B cell (primary cell): ENCODE data around the gene RBMXL3. TPM values are rescaled to one million over a fixed set of nuclear protein-coding genes. Genes with fewer than 3 reads are reported as not detected.

Experiments used
- ATAC-seq: fragments of 200-7000 bp; cut with Tn5 transposase; one replicate; pipeline ENCODE4 v1.10.0; 2021; ENCODE audit warnings: low read depth, mild to moderate bottlenecking, moderate number of reproducible peaks, moderate library complexity
- CTCF ChIA-PET: fragments of 350-600 bp; sonication (Branson Sonifier 250); formaldehyde crosslinking; loops from one replicate; lab custom pipeline; 2021; ENCODE audit warnings: antibody characterized with exemption, inconsistent platforms; lab: Charles Lee
- POLR2A ChIA-PET: fragments of 350-600 bp; sonication (Branson Sonifier 250); formaldehyde crosslinking; loops from one replicate; lab custom pipeline; 2021; ENCODE audit warnings: antibody characterized with exemption; lab: Charles Lee
- DNase-seq: peaks from one replicate; pipeline ENCODE4 v3.0.0; 2013
- H2AFZ ChIP-seq: 2 replicates; pipeline ENCODE4 v1.6.1; 2012; ENCODE audit warnings: mild to moderate bottlenecking, low read depth, low read length; ENCODE audit not compliant: insufficient read depth, poor library complexity, severe bottlenecking
- H3K27ac ChIP-seq, 2 donors: 1 replicate in 1 of 2; 2 replicates in 1 of 2; pipeline ENCODE4 v1.5.1; 2012 to 2013; ENCODE audit warnings: low read length in 2 of 2, mild to moderate bottlenecking in 2 of 2, moderate library complexity in 1 of 2
- H3K27me3 ChIP-seq, 4 experiments: fragments of 200-600 bp in 1 of 4; sonication (generic) in 1 of 4; replicated peaks in 1 of 4; 1 replicate in 2 of 4; 2 replicates in 2 of 4; pipeline versions ENCODE4 v1.6.1 to v1.7.0; 2013 to 2016; ENCODE audit warnings: low read length in 3 of 4, mild to moderate bottlenecking in 2 of 4, mixed read lengths in 1 of 4, moderate library complexity in 1 of 4; ENCODE audit not compliant: insufficient read depth in 4 of 4, control insufficient read depth in 3 of 4; ENCODE audit errors: control extremely low read depth in 1 of 4
- H3K36me3 ChIP-seq, 2 experiments: replicated peaks in 1 of 2; 1 replicate in 1 of 2; 2 replicates in 1 of 2; pipeline versions ENCODE4 v1.6.1 to v1.7.1; 2013; ENCODE audit warnings: low read length in 1 of 2; ENCODE audit not compliant: insufficient read depth in 2 of 2, control insufficient read depth in 1 of 2; ENCODE audit errors: control extremely low read depth in 1 of 2, extremely low read depth in 1 of 2
- H3K4me1 ChIP-seq, 2 donors: fragments of 200-600 bp in 1 of 2; sonication (generic) in 1 of 2; 1 replicate in 1 of 2; 2 replicates in 1 of 2; pipeline versions ENCODE4 v1.5.1 to v1.6.1; 2013 to 2017; ENCODE audit warnings: low read length in 2 of 2; ENCODE audit not compliant: control insufficient read depth in 2 of 2, insufficient read depth in 2 of 2
- H3K4me2 ChIP-seq: replicated peaks from 2 replicates; pipeline ENCODE3; 2012; ENCODE audit warnings: mild to moderate bottlenecking, low read depth, low read length; ENCODE audit not compliant: poor library complexity, severe bottlenecking
- H3K4me3 ChIP-seq, 5 experiments: fragments of 200-600 bp in 1 of 5; sonication (generic) in 1 of 5; 1 replicate in 3 of 5; 2 replicates in 2 of 5; pipeline versions ENCODE4 v1.5.1 to v1.7.0; 2011 to 2016; ENCODE audit warnings: low read length in 4 of 5, mild to moderate bottlenecking in 4 of 5, low read depth in 2 of 5, control low read depth in 1 of 5, moderate library complexity in 1 of 5; ENCODE audit not compliant: insufficient read depth in 1 of 5; ENCODE audit errors: control extremely low read depth in 1 of 5, extremely low read depth in 1 of 5
- H3K79me2 ChIP-seq: fragments of 200-600 bp; sonication (generic); one replicate; pipeline ENCODE4 v1.6.0; 2016; ENCODE audit warnings: low read length; ENCODE audit not compliant: control insufficient read depth, insufficient read depth
- H3K9ac ChIP-seq: fragments of 200-600 bp; sonication (generic); 2 replicates; pipeline ENCODE4 v1.6.1; 2017; ENCODE audit warnings: mild to moderate bottlenecking, low read length, moderate library complexity
- H3K9me3 ChIP-seq, 3 donors: one replicate each; pipeline versions ENCODE4 v1.6.1 to v1.7.1; 2013; ENCODE audit warnings: low read length in 2 of 3; ENCODE audit not compliant: control insufficient read depth in 2 of 3, insufficient read depth in 1 of 3; ENCODE audit errors: control extremely low read depth in 1 of 3
- H4K20me1 ChIP-seq: 2 replicates; pipeline ENCODE4 v1.6.0; 2012; ENCODE audit warnings: mild to moderate bottlenecking, low read length; ENCODE audit not compliant: insufficient read depth, control insufficient read depth, poor library complexity, severe bottlenecking
- H3K27ac Mint-ChIP-seq: one replicate; pipeline ENCODE4 v1.8.0; 2021; ENCODE audit warnings: mixed read lengths
- H3K27me3 Mint-ChIP-seq: one replicate; pipeline ENCODE4 v1.8.0; 2021; ENCODE audit warnings: mixed read lengths
- H3K4me1 Mint-ChIP-seq: one replicate; pipeline ENCODE4 v1.8.0; 2021; ENCODE audit warnings: mixed read lengths
- H3K4me3 Mint-ChIP-seq: one replicate; pipeline ENCODE4 v1.8.0; 2021; ENCODE audit warnings: mixed read lengths
- H3K9me3 Mint-ChIP-seq: one replicate; pipeline ENCODE4 v1.8.0; 2022; ENCODE audit warnings: mixed read lengths; ENCODE audit not compliant: insufficient read depth
- CTCF ChIP-seq: fragments of 200-600 bp; IDR thresholded peaks from one replicate; pipeline ENCODE4 v1.8.0; 2022; ENCODE audit warnings: antibody characterized with exemption, mild to moderate bottlenecking
- EZH2 ChIP-seq: IDR thresholded peaks from 2 replicates; pipeline ENCODE4 v1.6.1; 2012; ENCODE audit warnings: borderline replicate concordance, low read depth, mild to moderate bottlenecking, moderate library complexity, low read length; ENCODE audit not compliant: insufficient read depth, poor library complexity, severe bottlenecking
- WGBS: methylation state at CpG from one replicate; pipeline ENCODE4 v1.1.5; 2013; ENCODE audit warnings: missing lambda C conversion rate; ENCODE audit not compliant: insufficient coverage; 5-methylcytosine and 5-hydroxymethylcytosine counted together
- intact Hi-C: fragments of 100-400 bp; cut with micrococcal nuclease; formaldehyde crosslinking; loops from one replicate; pipeline ENCODE4 v1.10.0; 2022
- polyA plus RNA-seq: library from polyadenylated mRNA; depleted of rRNA; stranded (reverse); fragments of >200 nt; gene quantifications from 2 replicates; pipeline ENCODE4 v1.2.3, GENCODE V29; 2012
- total RNA-seq, 2 donors: library from RNA; stranded (reverse); fragments of 120-200 nt in 1 of 2; gene quantifications; 1 replicate in 1 of 2; 2 replicates in 1 of 2; pipeline versions ENCODE4 v1.2.3 to v1.2.4, GENCODE V29; 2013 to 2022

Gene RBMXL3
- total and polyA plus RNA-seq, 2 donors (not counting 1 experiment from before 2014, with no cell fraction given): not detected

DNA sequence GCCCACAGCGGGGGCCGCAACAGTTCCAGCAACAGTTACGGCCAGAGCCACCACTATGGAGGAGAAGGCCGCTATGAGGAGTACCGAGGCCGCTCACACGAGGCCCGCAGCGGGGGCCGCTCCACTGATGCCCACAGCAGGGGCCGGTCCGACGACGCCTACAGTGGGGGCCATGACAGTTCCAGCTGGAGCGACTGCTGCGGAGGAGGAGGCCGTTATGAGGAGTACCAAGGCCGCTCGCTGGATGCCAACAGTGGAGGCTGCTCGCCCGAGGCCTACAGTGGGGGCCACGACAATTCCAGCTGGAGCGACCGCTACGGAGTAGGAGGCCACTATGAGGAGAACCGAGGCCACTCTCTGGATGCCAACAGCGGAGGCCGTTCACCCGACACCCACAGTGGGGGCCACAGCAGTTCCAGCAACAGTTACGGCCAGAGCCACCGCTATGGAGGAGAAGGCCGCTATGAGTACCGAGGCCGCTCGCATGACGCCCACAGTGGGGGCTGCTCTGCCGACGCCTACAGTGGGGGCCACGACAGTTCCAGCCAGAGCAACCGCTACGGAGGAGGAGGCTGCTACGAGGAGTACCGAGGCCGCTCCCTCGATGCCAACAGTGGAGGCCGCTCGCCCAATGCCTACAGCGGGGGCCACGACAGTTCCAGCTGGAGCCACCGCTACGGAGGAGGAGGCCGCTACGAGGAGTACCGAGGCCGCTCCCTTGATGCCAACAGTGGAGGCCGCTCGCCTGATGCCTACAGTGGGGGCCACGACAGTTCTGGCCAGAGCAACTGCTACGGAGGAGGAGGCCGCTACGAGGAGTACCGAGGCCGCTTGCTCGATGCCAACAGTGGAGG lies 1.7 kb downstream of the RBMXL3 start:
- ATAC-seq: no peak
- Mint-ChIP-seq H3K4me3 (no peak overlapping the region), H3K4me1 (no peaks in the 10 kb centered on the region), H3K27ac (no peak overlapping the region), H3K9me3 (no peaks in the 10 kb centered on the region), H3K27me3 (no peaks in the 10 kb centered on the region)
- ChIA-PET POLR2A (no interaction called here), CTCF (no interaction called here)
- Histone ChIP-seq H2AFZ (no peak overlapping the region), H3K79me2 (no peaks in the 10 kb centered on the region), H3K4me3 (no peak overlapping the region), H3K36me3 (no peaks in the 10 kb centered on the region), H3K9me3 (peaks cover 0 to 24% (median 0%) of the 10 kb centered on the region in 3 donors), H3K27ac (no peak overlapping the region), H3K4me1 (no peaks in the 10 kb centered on the region), H4K20me1 (no peaks in the 10 kb centered on the region), H3K27me3 (no peaks in the 10 kb centered on the region), H3K4me2 (no peak overlapping the region), H3K9ac (no peak overlapping the region)
- no peak for DNase-seq
- 96% methylated on average over 54 of the region's 64 CpGs for WGBS
- TF ChIP-seq EZH2: no peak
- TF ChIP-seq CTCF: no peak
- intact Hi-C loops: no loop called here

- no peaks in the 10 kb centered on the region for H3K36me3 ChIP-seq
- ATAC-seq (no peak), DNase-seq (no peak)
- 97% methylated on average over 42 of the region's 64 CpGs for WGBS
- Mint-ChIP-seq H3K27me3 (no peaks in the 10 kb centered on the region), H3K4me1 (no peaks in the 10 kb centered on the region), H3K4me3 (no peak overlapping the region), H3K9me3 (no peaks in the 10 kb centered on the region), H3K27ac (no peak overlapping the region)
- H3K9ac ChIP-seq: no peak overlapping the region
- H3K27ac ChIP-seq: no peak overlapping the region
- CTCF ChIA-PET: no interaction called here
- intact Hi-C loops: no loop called here
- H3K9me3 ChIP-seq: peaks cover 0 to 27% (median 0%) of the 10 kb centered on the region in 3 donors
- no peaks in the 10 kb centered on the region for H3K4me1 ChIP-seq
- H3K4me3 ChIP-seq: no peak overlapping the region
- POLR2A ChIA-PET: no interaction called here
- TF ChIP-seq CTCF: no peak
- TF ChIP-seq EZH2: no peak
- no peaks in the 10 kb centered on the region for H4K20me1 ChIP-seq
- no peaks in the 10 kb centered on the region for H3K27me3 ChIP-seq
- H3K79me2 ChIP-seq: no peaks in the 10 kb centered on the region
- H3K4me2 ChIP-seq: no peak overlapping the region
- no peak overlapping the region for H2AFZ ChIP-seq
Measured at GRCh38 chrX:115191490-115192243, 2.5 kb downstream of the RBMXL3 start.
